ENCODE results near the gene MMP7. TPM values are rescaled to one million over a fixed set of nuclear protein-coding genes. Genes with fewer than 3 reads are reported as not detected.

MMP7 gene
- total RNA-seq, 4 donors from 2014 or later, result not detected

DNA sequence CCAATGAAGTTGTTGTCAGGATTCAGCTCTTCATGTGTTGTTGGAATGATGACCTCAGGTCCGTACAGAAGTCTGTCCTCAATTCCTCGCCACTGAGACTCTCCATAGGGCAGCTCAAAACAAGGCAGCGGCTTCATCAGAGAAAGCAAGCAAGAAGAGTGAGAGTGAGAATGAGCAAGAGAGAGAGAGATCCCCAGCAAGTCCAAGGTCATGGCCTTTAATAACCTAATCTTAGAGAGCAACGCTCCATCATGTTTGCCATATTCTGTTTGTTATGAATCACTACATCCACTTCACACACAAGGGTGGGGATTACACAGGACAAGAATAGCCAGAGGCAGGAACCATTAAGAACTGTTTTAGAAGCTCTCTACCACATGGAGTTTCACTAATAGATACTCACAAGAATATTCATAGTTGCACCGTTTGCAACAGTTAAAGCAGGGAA is 23.3 kb upstream of the MMP7 start:
- no peaks in the 10 kb centered on the region for H3K4me1 ChIP-seq

GRCh38 chr11:102552447-102553194 is 22.1 kb upstream of the MMP7 start:
- no peaks in the 10 kb centered on the region for H3K4me1 ChIP-seq
- no peaks in the 10 kb centered on the region for H3K9me3 ChIP-seq
- no peaks in the 10 kb centered on the region for H3K36me3 ChIP-seq
- H3K4me3 ChIP-seq, result no peak overlapping the region
- H3K27ac ChIP-seq, result no peak overlapping the region
- H3K27me3 ChIP-seq, result no peaks in the 10 kb centered on the region
- ATAC-seq (no peak), DNase-seq (no peak)
- in situ Hi-C loops (cut with MboI; ENCODE audit: low sequenced_read_pairs in 4 of 4), result no loop called here
- intact Hi-C loops (cut with DNase I; ENCODE audit: low total_unique reads), result no loop called here
- TF ChIP-seq, protein P1, sequence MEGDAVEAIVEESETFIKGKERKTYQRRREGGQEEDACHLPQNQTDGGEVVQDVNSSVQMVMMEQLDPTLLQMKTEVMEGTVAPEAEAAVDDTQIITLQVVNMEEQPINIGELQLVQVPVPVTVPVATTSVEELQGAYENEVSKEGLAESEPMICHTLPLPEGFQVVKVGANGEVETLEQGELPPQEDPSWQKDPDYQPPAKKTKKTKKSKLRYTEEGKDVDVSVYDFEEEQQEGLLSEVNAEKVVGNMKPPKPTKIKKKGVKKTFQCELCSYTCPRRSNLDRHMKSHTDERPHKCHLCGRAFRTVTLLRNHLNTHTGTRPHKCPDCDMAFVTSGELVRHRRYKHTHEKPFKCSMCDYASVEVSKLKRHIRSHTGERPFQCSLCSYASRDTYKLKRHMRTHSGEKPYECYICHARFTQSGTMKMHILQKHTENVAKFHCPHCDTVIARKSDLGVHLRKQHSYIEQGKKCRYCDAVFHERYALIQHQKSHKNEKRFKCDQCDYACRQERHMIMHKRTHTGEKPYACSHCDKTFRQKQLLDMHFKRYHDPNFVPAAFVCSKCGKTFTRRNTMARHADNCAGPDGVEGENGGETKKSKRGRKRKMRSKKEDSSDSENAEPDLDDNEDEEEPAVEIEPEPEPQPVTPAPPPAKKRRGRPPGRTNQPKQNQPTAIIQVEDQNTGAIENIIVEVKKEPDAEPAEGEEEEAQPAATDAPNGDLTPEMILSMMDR (IDR thresholded peaks at IDR 0.05 in 4 of 5, conservative IDR thresholded peaks at IDR 0.05 in 1 of 5), result no peak
- TF ChIP-seq POLR2A (IDR thresholded peaks at IDR 0.05), result no peak

More for the DNA sequence above, 23.3 kb upstream of the MMP7 start:
- ATAC-seq (no peak), DNase-seq (no peak)
- Histone ChIP-seq H3K36me3 (no peaks in the 10 kb centered on the region), H3K27ac (no peak overlapping the region), H3K9me3 (no peaks in the 10 kb centered on the region), H3K4me3 (no peak overlapping the region), H3K27me3 (no peaks in the 10 kb centered on the region)
- intact Hi-C loops (cut with DNase I; ENCODE audit: low total_unique reads) (no loop called here), in situ Hi-C loops (cut with MboI; ENCODE audit: low sequenced_read_pairs in 4 of 4) (no loop called here)
- no peak for TF ChIP-seq POLR2A (IDR thresholded peaks at IDR 0.05)
- TF ChIP-seq, protein P1 (IDR thresholded peaks at IDR 0.05 in 4 of 5, conservative IDR thresholded peaks at IDR 0.05 in 1 of 5), result no peak

GRCh38 chr11:102552020-102552419 is 21.5 kb upstream of the MMP7 start:
- intact Hi-C loops (cut with DNase I; ENCODE audit: low total_unique reads), result no loop called here
- ATAC-seq, result no peak

DNA sequence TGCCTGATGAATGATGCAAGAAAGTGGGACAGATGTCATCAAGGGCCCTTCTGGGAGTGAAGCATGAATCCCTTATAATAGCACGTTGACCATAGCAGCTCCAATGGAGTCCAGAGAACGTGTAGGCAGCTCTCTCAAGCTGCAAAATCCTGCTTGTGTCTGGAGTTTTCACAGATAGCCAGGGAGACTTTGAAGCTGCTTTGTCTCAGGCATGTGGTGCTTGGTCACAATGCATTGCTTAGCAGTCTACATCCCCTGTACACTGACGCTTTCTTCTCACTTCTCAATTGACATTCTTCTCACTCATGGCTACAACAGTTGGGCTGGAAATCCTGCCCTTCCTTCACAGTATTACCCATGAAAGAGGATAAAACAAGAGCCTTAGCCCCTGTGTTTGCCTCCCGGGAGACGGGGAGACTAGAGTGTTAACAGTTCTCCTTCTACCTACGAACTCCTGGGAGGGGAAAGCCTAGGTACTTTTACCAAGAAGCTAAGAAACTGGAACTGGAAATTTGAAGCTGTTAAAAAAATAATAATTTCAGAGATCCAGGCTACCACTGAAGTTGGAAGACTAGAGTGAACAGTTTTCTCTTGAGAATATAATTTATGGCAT is 20.7 kb upstream of the MMP7 start:
- Histone ChIP-seq H3K27me3 (no peaks in the 10 kb centered on the region), H3K4me3 (no peak overlapping the region), H3K36me3 (no peaks in the 10 kb centered on the region), H3K27ac (no peak overlapping the region), H3K4me1 (no peaks in the 10 kb centered on the region), H3K9me3 (no peaks in the 10 kb centered on the region)
- in situ Hi-C loops (cut with MboI; ENCODE audit: low sequenced_read_pairs in 4 of 4) (no loop called here), intact Hi-C loops (cut with DNase I; ENCODE audit: low total_unique reads) (no loop called here)
- no peak for TF ChIP-seq POLR2A (IDR thresholded peaks at IDR 0.05)
- TF ChIP-seq, protein P1 (IDR thresholded peaks at IDR 0.05 in 4 of 5, conservative IDR thresholded peaks at IDR 0.05 in 1 of 5), result no peak
- ATAC-seq (no peak), DNase-seq (no peak)

More at GRCh38 chr11:102552020-102552419, 21.5 kb upstream of the MMP7 start:
- no peak overlapping the region for H3K27ac ChIP-seq
- in situ Hi-C loops (cut with MboI; ENCODE audit: low sequenced_read_pairs in 4 of 4), result no loop called here
- H3K27me3 ChIP-seq, result no peaks in the 10 kb centered on the region
- no peak for DNase-seq
- H3K36me3 ChIP-seq, result no peaks in the 10 kb centered on the region
- no peaks in the 10 kb centered on the region for H3K9me3 ChIP-seq
- TF ChIP-seq, protein P1 (IDR thresholded peaks at IDR 0.05 in 4 of 5, conservative IDR thresholded peaks at IDR 0.05 in 1 of 5), result no peak
- no peak for TF ChIP-seq POLR2A (IDR thresholded peaks at IDR 0.05)
- no peaks in the 10 kb centered on the region for H3K4me1 ChIP-seq
- H3K4me3 ChIP-seq, result no peak overlapping the region

Measured in gastrocnemius medialis (tissue), 4 donors.